Measurements from ENCODE around the gene APOE. TPM values are rescaled to one million over a fixed set of nuclear protein-coding genes. Genes with fewer than 3 reads are reported as not detected.

Gene APOE
- total and polyA plus RNA-seq, 2 of the 13 experiments (the other 11 are each of a cell fraction or from before 2014, with no cell fraction given), result 1,328 to 1,470 TPM

DNA sequence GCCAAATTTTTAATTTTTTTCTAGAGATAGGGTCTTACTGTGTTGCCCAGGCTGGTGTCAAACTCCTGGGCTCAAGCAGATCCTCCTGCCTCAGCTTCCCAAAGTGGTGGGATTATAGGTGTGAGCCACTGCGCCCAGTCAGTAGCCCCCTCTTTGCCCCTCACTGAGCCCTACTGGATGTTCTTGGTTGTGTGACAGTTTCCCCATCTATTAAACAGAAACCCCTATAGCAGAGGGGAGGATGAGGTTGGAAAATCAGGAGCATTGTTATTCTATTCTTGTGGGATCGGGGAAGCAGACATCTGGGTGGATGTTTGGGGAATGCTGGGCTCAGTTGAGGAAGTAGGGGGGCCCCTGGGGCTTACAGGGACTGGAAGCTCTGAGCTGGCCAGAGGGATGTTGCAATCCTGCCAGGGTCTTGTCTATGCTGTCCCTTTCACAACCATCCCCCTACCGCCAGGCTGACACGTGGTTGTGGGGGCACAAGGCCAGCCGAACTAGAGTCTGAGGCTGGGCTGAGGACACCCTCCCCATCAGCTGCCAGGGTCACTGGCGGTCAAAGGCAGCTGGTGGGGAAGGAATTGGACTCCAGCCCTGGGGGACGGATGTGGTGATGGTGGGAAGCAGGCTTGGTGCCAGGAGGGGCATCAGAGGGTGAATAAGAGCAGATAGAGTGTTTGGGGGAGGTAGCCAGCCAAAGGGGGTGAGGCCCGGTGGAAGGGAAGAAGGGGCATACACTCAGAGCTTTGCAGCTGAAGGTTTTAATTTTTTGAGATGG, 19.7 kb downstream of the APOE start (continued):
- TF ChIP-seq, protein P1, sequence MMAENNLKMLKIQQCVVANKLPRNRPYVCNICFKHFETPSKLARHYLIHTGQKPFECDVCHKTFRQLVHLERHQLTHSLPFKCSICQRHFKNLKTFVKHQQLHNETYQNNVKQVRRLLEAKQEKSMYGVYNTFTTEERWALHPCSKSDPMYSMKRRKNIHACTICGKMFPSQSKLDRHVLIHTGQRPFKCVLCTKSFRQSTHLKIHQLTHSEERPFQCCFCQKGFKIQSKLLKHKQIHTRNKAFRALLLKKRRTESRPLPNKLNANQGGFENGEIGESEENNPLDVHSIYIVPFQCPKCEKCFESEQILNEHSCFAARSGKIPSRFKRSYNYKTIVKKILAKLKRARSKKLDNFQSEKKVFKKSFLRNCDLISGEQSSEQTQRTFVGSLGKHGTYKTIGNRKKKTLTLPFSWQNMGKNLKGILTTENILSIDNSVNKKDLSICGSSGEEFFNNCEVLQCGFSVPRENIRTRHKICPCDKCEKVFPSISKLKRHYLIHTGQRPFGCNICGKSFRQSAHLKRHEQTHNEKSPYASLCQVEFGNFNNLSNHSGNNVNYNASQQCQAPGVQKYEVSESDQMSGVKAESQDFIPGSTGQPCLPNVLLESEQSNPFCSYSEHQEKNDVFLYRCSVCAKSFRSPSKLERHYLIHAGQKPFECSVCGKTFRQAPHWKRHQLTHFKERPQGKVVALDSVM (CRISPR knock-in tag; IDR thresholded peaks at IDR 0.05), result peak; percentile 79
- TF ChIP-seq ZNF121 (CRISPR knock-in tag; IDR thresholded peaks at IDR 0.05), result peak; percentile 99
- TF ChIP-seq REPIN1 (CRISPR knock-in tag; IDR thresholded peaks at IDR 0.05; ENCODE audit: borderline replicate concordance, low read depth), result peak; percentile 92
- no peak; the same call in 1 of the 2 replicates for TF ChIP-seq ZNF101 (CRISPR knock-in tag; IDR thresholded peaks at IDR 0.05; ENCODE audit: borderline replicate concordance, low read depth)
- peak; percentile 98 for TF ChIP-seq MED8 (CRISPR knock-in tag; IDR thresholded peaks at IDR 0.05; ENCODE audit: insufficient replicate concordance)
- TF ChIP-seq TEF (CRISPR knock-in tag; IDR thresholded peaks at IDR 0.05), result no peak
- TF ChIP-seq SNAI1 (CRISPR knock-in tag; IDR thresholded peaks at IDR 0.05; ENCODE audit: borderline replicate concordance), result peak; percentile 62; the same call in 1 of the 2 replicates
- peak; percentile 98 for TF ChIP-seq ZNF747 (CRISPR knock-in tag; IDR thresholded peaks at IDR 0.05; ENCODE audit: borderline replicate concordance)
- TF ChIP-seq MAZ (IDR thresholded peaks at IDR 0.05; ENCODE audit: borderline replicate concordance, low read depth, low read length), result peak; percentile 61; the same call in 1 of the 2 replicates
- TF ChIP-seq MAZ (CRISPR knock-in tag; IDR thresholded peaks at IDR 0.05; ENCODE audit: low read depth), result peak; percentile 99
- peak; percentile 92; the same call in 1 of the 2 replicates for TF ChIP-seq ZNF709 (CRISPR knock-in tag; IDR thresholded peaks at IDR 0.05)
- peak; percentile 82 for TF ChIP-seq ZBTB33 (CRISPR knock-in tag; IDR thresholded peaks at IDR 0.05)
- peak; percentile 100 for TF ChIP-seq SKIL (CRISPR knock-in tag; IDR thresholded peaks at IDR 0.05; ENCODE audit: borderline replicate concordance)
- no peak for TF ChIP-seq ZNF615 (CRISPR knock-in tag; IDR thresholded peaks at IDR 0.05; ENCODE audit: borderline replicate concordance)
- TF ChIP-seq, protein P2, sequence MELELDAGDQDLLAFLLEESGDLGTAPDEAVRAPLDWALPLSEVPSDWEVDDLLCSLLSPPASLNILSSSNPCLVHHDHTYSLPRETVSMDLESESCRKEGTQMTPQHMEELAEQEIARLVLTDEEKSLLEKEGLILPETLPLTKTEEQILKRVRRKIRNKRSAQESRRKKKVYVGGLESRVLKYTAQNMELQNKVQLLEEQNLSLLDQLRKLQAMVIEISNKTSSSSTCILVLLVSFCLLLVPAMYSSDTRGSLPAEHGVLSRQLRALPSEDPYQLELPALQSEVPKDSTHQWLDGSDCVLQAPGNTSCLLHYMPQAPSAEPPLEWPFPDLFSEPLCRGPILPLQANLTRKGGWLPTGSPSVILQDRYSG (CRISPR knock-in tag; IDR thresholded peaks at IDR 0.05), result no peak
- TF ChIP-seq ZNF788 (CRISPR knock-in tag; IDR thresholded peaks at IDR 0.05; ENCODE audit: borderline replicate concordance), result peak; percentile 98
- TF ChIP-seq SALL2 (CRISPR knock-in tag; IDR thresholded peaks at IDR 0.05), result peak; percentile 96; the same call in 1 of the 2 replicates

Data from HepG2 (cell line).